ENCODE measurements around the gene ARID3B. TPM values are rescaled to one million over a fixed set of nuclear protein-coding genes. Genes with fewer than 3 reads are reported as not detected.
A peak's percentile ranks its signal among the peaks of the same experiment; 100 is the strongest.
"Not testable (repeated sequence)": the region's sequence is repeated elsewhere in the genome, so short reads cannot be mapped to it uniquely, and the experiment has no call there.

ARID3B gene
- total RNA-seq, 1 donor from 2014 or later: 22.1 TPM

DNA sequence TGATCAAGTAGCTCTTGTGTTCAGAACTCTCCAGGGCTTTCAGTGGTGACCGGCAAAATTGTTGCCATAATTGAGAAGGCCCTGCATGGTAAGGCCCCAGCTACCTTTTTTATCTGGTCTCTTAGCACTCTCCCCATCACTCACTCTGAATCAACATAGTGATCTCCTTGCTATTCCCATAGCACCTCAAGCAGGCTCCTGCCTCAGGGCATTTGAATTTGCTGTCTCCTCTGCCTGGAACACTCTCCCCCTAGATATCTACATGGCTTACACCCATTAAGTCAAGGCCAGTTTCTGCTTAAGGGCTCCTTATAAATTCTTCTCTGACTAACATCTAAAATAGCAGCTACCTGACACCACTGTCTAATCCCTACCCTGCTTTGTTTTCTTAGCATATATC is 3.3 kb upstream of the ARID3B start:
- Mint-ChIP-seq H3K4me3 (no peak overlapping the region), H3K36me3 (no peaks in the 10 kb centered on the region), H3K27ac (no peak overlapping the region), H3K9me3 (no peaks in the 10 kb centered on the region), H3K27me3 (ENCODE audit: low read depth) (peaks cover 9% of the 10 kb centered on the region), H3K4me1 (peaks cover 27% of the 10 kb centered on the region)
- no peak for DNase-seq (ENCODE audit: low spot score in 2 of 2, unreplicated experiment in 2 of 2)
- TF ChIP-seq, protein P1, sequence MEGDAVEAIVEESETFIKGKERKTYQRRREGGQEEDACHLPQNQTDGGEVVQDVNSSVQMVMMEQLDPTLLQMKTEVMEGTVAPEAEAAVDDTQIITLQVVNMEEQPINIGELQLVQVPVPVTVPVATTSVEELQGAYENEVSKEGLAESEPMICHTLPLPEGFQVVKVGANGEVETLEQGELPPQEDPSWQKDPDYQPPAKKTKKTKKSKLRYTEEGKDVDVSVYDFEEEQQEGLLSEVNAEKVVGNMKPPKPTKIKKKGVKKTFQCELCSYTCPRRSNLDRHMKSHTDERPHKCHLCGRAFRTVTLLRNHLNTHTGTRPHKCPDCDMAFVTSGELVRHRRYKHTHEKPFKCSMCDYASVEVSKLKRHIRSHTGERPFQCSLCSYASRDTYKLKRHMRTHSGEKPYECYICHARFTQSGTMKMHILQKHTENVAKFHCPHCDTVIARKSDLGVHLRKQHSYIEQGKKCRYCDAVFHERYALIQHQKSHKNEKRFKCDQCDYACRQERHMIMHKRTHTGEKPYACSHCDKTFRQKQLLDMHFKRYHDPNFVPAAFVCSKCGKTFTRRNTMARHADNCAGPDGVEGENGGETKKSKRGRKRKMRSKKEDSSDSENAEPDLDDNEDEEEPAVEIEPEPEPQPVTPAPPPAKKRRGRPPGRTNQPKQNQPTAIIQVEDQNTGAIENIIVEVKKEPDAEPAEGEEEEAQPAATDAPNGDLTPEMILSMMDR (IDR thresholded peaks at IDR 0.05; ENCODE audit: unreplicated experiment): no peak

DNA sequence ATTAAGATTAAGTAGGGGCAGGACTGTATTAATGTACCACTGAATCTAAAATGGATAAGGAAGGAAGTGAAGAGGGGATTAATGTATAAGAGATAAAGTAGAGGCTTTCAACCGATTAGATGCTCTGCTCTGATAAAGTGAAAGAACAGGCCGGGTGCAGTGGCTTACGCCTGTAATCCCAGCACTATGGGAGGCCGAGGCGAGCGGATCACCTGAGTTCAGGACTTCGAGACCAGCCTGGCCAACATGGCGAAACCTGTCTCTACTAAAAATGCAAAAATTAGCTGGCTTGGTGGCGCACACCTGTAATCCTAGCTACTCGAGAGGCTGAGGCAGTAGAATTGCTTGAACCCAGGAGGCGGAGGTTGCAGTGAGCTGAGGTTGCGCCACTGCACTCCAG is 1.5 kb upstream of the ARID3B start:
- not testable (repeated sequence) for H3K36me3 Mint-ChIP-seq; H3K9me3 Mint-ChIP-seq; DNase-seq (ENCODE audit: low spot score in 2 of 2, unreplicated experiment in 2 of 2)
- Mint-ChIP-seq H3K27ac (peak overlapping the region; percentile 58), H3K4me3 (peak overlapping the region; percentile 58), H3K4me1 (peaks cover 37% of the 10 kb centered on the region), H3K27me3 (ENCODE audit: low read depth) (peaks cover 11% of the 10 kb centered on the region)

DNA sequence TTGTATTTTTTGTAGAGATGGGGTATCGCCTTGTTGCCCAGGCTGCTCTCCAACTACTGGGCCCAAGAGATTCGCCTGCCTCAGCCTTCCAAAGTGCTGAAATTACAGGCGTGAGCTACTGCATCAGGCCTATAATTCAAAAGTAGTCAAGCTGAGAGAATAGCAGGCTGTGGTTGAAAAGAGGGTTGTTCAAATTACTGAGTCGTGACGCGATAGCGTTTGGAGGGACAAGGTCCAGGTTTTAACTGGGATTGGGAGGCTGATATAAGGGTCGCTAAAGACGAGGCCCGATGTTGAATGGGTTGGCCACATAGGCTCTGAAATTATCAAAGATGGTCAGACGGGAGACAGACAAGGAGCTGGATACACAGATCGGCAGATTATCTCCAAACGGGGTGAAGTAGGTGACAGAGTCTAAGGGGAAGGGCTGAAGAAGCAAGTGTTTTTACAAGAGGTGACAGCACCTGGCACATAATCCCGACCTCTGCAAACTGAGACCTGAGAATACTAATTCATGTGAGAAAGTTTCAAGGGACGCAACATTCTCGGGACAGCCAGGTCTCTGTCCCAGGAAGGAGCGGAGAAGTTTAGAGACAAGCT is 759 bp upstream of the ARID3B start:
- H3K4me1 Mint-ChIP-seq: peaks cover 38% of the 10 kb centered on the region
- no peaks in the 10 kb centered on the region for H3K9me3 Mint-ChIP-seq
- peak overlapping the region; percentile 91 for H3K4me3 Mint-ChIP-seq
- H3K27ac Mint-ChIP-seq: peak overlapping the region; percentile 94
- TF ChIP-seq, protein P1 (IDR thresholded peaks at IDR 0.05; ENCODE audit: unreplicated experiment): no peak
- no peaks in the 10 kb centered on the region for H3K36me3 Mint-ChIP-seq
- peaks cover 11% of the 10 kb centered on the region for H3K27me3 Mint-ChIP-seq (ENCODE audit: low read depth)
- peak in 1 of 2 experiments; percentile 38 for DNase-seq (ENCODE audit: low spot score in 2 of 2, unreplicated experiment in 2 of 2)

DNA sequence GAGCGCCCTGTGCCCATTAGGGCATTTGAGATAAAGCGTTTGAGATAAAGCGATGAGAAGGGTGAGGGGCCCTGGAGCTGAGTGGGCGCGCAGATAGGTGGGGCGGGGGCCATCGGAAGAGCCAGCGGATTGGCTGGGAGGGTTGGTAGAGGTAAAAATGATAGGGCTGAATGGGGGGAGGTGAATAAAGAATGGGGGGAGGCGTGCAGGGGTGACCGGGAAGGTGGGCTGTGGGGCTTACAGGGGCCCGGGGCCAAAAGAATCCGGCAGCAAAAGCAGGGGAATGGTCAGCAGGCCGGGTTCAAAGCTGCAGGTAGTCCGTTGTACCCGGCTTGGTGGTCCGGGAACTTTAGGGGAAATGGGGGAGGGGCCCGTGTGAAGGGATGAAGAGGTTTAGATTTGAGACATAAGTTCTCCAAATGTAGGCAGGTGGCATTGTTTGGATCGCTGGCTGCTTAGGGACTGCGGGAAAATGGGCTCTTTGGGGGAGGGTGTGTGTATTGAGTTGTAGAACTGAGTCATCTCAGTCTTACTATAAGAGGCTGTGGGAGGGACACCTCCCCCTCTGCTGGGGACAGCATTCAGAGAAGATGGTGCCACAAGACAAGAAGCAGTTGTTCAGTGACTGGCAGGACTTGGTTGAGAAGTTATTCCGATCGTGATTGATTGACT is 610 bp downstream of the ARID3B start:
- Mint-ChIP-seq H3K36me3 (no peaks in the 10 kb centered on the region), H3K9me3 (no peaks in the 10 kb centered on the region), H3K27ac (peak overlapping the region; percentile 80), H3K27me3 (ENCODE audit: low read depth) (peaks cover 11% of the 10 kb centered on the region), H3K4me1 (peaks cover 52% of the 10 kb centered on the region), H3K4me3 (peak overlapping the region; percentile 88)
- TF ChIP-seq, protein P1 (IDR thresholded peaks at IDR 0.05; ENCODE audit: unreplicated experiment): no peak
- peak in 1 of 2 experiments; percentile 45 for DNase-seq (ENCODE audit: low spot score in 2 of 2, unreplicated experiment in 2 of 2)

DNA sequence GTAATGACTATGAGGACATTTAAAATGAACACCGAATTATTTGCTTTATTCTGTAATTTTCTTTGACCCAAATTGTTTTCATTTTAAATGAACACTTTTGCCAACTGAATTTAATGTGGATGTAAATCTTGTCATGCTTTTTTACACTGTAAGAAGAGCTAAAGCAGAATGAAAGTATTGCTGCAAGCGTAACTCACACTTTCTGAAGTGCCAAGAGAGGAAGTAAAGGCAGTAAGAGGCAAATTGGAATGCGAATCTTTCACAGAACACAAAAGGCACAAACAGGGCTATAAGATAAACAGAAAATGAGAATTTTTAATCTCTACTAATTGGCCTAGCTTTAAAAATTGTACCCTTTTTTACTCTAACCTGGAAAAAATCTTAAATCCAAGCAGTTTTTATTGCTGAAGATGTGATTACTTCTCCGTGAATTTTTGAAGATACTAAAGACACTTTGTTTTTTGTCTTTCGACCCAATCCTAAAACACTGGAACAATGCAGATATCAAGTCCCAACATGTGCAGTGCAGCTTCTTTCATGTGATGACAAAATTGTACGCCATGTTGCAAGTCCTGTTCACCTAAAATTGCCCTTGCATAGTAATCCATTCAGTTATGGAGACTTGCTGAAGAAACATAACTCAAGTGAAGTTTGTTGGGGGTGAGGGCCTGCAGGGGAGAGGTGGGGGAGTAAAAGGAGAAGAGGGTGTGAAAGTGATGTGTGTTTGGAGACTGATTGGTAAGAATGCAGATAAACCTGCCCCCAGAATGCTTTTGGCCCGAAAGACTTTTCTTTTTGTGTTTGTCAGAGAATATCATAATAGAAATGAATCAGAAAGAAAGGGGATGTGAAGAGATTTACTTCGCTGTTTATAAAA is 1.4 kb downstream of the ARID3B start:
- peak overlapping the region; percentile 88 for H3K4me3 Mint-ChIP-seq
- TF ChIP-seq, protein P1 (IDR thresholded peaks at IDR 0.05; ENCODE audit: unreplicated experiment): no peak
- no peaks in the 10 kb centered on the region for H3K9me3 Mint-ChIP-seq
- peaks cover 53% of the 10 kb centered on the region for H3K4me1 Mint-ChIP-seq
- no peaks in the 10 kb centered on the region for H3K36me3 Mint-ChIP-seq
- peak overlapping the region; percentile 80 for H3K27ac Mint-ChIP-seq
- H3K27me3 Mint-ChIP-seq (ENCODE audit: low read depth): peaks cover 11% of the 10 kb centered on the region
- DNase-seq (ENCODE audit: low spot score in 2 of 2, unreplicated experiment in 2 of 2): no peak

DNA sequence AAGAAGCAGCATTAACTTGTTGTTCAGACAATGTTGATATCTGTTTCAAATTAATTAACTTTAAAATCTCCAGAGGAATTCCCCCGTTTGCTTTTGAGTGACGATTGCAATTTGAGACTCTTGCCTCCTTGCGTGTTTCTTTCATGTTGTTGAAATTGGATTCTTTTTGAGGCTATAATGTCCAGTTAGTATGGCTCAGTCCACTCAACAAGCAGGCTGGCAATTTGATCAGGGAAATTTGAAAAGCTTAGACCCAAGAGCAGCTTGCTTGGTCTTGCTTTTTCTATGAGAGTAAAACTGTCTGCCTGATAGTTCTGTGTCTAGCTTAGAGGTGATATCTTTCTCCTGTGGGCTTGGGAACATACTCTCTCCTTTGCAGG is 2.0 kb downstream of the ARID3B start:
- TF ChIP-seq, protein P1 (IDR thresholded peaks at IDR 0.05; ENCODE audit: unreplicated experiment): no peak
- Mint-ChIP-seq H3K36me3 (peaks cover 2% of the 10 kb centered on the region), H3K27me3 (ENCODE audit: low read depth) (peaks cover 15% of the 10 kb centered on the region), H3K27ac (no peak overlapping the region), H3K9me3 (no peaks in the 10 kb centered on the region), H3K4me3 (peak overlapping the region; percentile 88), H3K4me1 (peaks cover 56% of the 10 kb centered on the region)
- no peak for DNase-seq (ENCODE audit: low spot score in 2 of 2, unreplicated experiment in 2 of 2)

All from mesothelial cell of epicardium (in vitro differentiated cells).